GM20431 (cell line): Measurements from ENCODE around the gene ATG14.
"Not testable (repeated sequence)": the region's sequence is repeated elsewhere in the genome, so short reads cannot be mapped to it uniquely, and the experiment has no call there.

Experiments used
- in situ Hi-C: fragments of 300-500 bp; cut with MseI, MboI; formaldehyde crosslinking; loops from one replicate; pipeline ENCODE4 v1.15.0; 2020; ENCODE audit warnings: low sequenced_read_pairs; ENCODE audit not compliant: unreplicated experiment

Gene ATG14

DNA sequence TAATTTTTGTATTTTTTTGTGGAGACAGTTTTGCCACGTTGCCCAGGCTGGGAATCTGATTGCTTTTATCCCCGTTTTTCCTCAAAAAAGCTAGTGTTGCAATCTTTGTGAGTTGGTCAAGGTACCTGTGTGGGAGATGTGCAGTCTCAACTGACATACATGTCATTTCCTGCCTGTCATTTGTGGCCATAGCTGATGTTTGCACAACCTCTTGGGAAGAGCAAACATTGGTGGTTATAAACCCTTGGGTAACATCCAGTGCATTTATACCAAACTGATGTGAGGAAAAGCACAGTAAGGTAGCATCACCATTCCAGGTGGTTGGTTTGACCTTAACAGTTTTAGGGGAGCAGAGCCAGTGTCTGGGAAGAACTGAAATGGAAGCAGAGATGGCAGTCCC lies 54.7 kb downstream of the ATG14 start:
- in situ Hi-C loops: loop anchor here (10.0 kb wide), 1 partner anchor 92 kb away; no protein-coding TSS in a partner anchor

DNA sequence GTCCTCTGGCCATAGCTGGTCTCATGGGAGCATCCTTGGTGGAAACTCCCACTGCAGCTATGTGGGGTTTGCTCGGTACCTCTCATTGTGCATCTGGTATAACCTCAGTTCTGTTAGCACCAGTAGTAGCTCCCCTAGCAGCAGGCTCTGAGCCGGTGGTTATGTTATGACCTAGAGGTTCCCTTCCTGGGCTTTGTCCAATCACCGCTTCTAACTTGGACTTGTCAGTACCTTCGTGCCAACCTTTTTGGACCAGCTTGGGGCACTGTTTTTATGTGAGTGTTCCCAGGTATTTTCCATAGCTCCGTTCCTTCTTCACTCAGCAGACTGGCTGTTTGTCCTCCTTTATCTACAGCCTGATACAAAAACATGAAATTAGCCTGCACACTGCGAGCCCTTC lies 55.7 kb downstream of the ATG14 start:
- in situ Hi-C loops: loop anchor here (10.0 kb wide), 1 partner anchor 91 kb away; no protein-coding TSS in a partner anchor

DNA sequence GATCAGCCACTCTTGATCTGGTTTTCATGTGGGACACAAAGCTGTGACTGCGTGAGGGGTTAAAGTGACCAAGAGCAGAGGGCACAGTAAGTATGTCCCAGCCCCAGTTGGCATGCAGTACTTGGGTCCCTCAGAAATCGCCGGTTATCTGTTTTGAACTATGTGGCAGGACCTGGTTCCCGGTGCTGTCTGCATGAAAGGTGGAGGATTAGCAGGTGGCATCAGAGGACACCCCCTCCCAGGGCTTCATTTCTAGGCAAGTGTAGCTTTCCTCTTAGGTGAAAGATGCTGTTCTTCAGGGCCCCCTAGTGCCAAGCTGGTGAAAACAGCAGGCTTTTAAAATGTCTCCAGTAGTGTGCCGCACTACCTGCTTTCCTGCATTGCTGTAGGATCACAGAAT lies 57.1 kb downstream of the ATG14 start:
- in situ Hi-C loops: loop anchor here (10.0 kb wide), 1 partner anchor 90 kb away; no protein-coding TSS in a partner anchor

DNA sequence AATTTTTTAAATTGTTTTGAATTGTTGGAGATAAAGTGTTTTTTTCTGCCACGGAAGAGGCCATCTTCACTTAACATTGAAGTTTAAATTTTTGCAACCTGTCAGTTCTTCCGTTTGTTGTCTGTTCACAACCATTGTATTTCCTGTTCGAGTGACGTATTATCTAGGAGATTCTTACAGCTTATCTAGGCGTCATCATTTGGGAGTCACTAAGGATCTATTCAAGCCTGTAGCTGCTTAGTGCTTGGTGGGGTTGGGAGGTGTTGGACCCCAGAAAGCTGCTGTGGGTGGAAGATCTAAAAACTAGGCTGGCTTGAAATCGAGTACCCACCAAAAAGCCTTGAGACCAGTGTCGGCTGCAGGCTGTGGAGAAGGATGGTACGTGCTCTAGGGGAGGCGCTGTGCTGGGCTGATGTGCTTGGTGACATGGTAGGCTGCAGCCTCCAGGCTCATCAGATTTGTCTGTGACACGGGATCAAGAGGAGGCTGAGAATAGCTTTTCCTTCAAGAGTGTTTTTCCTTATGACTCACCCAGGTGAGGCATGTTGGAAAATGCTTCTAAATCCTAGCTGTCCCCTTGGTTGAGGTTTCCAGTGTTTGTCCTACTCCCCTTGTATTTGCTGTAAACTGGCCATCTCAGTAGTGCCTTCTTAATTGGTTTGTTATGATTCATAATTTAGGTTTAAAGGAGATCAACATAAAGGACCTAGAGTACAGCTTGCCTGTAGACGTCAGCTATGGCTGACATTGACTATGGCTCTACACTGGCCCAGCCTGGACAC lies 57.8 kb downstream of the ATG14 start:
- in situ Hi-C loops: loop anchor here (10.0 kb wide), 1 partner anchor 89 kb away; no protein-coding TSS in a partner anchor

DNA sequence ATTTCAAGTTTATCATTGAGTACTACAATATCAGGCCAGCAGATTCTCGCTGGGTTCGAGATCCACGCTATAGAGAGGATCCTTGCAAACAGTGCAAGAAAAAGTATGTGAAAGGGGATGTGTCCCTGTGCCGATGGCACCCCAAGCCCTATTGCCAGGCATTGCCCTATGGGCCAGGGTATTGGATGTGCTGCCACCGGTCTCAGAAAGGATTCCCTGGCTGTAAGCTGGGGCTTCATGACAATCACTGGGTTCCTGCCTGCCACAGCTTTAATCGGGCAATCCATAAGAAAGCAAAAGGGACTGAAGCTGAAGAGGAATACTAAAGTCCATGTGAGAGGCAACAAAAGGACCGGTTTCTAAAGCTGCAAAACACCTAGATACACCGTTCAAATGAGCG lies 59.4 kb downstream of the ATG14 start:
- in situ Hi-C loops: loop anchor here (10.0 kb wide), 1 partner anchor 87 kb away; no protein-coding TSS in a partner anchor

DNA sequence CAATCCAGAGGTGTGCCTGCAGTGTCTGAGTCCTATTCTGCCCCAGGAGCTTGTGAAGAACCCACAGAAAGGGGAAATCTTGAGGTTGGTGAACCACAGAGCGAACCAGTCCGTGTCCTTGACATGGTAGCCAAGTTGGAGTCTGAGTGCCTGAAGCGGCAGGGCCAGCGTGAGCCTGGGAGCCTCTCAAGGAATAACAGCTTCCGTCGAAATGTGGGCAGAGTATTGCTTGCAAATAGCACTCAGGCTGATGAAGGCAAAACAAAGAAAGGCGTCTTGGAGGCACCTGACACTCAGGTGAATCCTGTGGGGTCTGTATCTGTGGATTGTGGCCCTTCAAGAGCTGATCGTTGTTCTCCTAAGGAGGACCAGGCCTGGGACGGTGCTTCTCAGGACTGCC lies 60.5 kb downstream of the ATG14 start:
- in situ Hi-C loops: loop anchor here (10.0 kb wide), 1 partner anchor 86 kb away; no protein-coding TSS in a partner anchor

DNA sequence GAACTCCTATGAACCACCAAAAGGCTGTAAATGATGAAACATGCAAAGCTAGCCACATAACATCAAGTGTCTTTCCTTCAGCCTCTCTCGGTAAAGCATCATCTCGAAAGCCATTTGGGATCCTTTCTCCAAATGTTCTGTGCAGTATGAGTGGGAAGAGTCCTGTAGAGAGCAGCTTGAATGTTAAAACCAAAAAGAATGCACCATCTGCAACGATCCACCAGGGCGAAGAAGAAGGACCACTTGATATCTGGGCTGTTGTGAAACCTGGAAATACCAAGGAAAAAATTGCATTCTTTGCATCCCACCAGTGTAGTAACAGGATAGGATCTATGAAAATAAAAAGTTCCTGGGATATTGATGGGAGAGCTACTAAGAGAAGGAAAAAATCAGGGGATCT lies 61.2 kb downstream of the ATG14 start:
- in situ Hi-C loops: loop anchor here (10.0 kb wide), 1 partner anchor 86 kb away; no protein-coding TSS in a partner anchor

DNA sequence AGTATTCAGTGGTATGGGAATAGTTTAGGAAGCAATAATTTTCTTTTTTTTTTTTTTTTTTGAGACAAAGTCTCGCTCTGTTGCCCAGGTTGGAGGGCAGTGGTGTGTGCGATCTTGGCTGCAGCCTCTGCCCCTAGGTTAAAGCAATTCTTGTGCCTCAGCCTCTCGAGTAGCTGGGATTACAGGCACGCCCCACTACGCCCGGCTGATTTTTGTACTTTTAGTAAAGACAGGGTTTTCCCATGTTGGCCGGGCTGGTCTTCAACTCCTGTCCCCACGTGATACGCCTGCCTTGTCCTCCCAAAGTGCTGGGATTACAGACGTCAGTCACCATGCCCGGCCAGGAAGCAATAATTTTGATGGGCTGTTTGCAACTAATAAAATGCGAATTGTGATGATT lies 62.1 kb downstream of the ATG14 start:
- in situ Hi-C loops: no loop called here

DNA sequence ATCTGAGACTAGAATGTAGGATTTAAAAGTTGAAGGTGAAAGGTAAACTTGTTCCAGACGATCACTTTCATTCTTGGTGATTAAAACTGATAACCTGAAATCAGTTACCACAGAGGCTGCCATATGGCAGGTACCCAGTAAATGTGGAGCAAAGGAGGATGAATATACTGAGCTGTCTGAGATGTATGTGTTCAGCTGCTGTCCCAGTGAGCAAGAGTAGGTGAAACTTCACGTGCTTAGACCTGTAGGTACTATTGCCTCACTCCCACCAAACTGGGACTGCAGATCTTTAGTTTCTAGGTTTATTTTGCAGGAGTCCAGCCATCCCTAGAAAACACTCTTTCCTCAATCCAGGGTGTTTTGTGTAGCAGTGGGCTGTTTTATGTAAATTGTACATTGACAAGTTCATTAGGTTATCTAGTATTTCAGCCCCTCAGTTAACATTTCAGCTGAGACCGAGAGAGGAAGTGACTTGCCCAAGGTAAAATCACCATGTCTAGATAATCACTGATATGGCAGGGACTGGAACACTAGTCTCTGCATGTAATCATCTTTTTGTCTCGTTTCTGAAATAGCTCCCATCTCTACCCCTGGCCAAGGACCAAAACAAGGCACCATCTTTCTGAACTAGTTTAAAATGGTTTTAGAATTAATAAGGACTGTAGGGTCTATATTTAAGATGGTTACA lies 62.7 kb downstream of the ATG14 start:
- in situ Hi-C loops: no loop called here

DNA sequence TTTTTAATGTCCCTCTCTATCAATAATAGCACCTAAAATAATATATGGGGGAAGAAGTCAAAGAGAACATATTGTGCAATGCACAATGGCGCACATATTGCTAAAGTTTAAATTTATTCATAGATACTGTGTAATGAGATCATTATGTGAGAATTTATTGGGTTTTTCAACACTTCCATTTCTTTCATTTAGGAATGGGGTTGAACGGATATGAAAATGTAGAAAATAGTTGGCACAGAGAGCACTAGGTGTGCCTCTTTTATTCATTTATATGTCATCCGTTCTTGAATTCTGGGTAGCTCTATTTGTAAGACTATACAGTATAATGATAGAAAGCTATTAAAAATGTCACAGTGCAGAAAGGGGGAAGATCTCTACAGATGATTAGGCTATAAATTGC lies 63.9 kb downstream of the ATG14 start:
- in situ Hi-C loops: no loop called here

DNA sequence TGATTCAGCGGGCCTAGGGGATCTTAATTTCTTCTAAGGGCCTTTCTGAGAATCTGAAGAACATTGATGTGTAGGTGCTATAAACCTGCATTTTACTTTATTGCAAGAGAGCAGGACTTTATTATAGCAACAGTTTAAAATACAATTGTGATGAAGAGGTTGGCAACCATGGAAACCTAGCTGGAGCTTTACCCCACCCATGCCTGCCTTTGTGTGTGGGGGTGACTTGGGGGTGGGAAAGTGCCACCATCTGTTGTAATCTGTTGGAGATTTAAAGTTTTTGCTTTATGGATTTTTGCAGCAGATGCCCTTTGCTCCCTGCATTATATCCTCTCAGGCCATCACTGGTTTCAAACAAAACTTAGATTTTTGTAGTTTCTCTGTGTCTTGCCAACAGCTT lies 64.6 kb downstream of the ATG14 start:
- in situ Hi-C loops: no loop called here

DNA sequence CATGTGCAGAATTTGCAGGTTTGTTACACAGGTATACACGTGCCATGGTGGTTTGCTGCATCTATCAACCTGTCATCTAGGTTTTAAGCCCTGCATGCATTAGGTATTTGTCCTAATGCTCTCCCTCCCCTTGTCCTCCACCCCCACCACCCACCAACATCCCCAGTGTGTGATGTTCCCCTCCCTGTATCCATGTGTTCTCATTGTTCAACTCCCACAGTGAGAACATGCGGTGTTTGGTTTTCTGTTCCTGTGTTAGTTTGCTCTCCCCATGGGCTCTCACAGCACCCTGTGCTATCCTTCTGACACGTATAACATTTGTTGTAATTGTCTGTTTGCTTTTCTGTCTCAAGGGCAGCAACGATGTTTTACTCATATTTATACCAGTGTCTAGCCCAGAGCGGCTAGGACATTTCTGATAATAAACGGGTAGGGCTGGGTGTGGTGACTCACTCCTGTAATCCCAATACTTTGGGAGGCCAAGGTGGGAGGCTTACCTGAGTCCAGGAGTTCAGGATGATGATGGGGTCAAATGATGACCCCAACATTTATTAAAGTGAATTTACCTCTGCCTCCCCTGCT lies 67.0 kb downstream of the ATG14 start:
- in situ Hi-C loops: not testable (repeated sequence)

DNA sequence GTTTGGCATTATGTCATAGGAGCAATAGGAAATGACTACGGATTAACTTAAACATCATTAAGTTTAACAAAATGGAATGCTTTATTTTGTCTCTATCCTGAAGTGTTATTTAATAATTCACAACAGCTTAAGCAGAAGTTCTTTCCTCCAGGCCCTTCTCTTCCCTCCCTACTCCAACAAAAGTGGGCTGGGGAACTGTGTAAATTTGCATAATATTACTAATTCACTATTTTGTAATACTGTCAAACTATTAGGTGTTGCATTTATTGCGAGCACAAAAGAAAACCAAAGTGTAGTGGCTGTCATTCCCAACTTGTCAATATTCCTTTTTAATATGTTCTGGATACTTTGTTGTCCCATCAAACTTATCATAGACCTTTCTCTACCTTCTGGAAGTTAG lies 69.8 kb downstream of the ATG14 start:
- in situ Hi-C loops: no loop called here

DNA sequence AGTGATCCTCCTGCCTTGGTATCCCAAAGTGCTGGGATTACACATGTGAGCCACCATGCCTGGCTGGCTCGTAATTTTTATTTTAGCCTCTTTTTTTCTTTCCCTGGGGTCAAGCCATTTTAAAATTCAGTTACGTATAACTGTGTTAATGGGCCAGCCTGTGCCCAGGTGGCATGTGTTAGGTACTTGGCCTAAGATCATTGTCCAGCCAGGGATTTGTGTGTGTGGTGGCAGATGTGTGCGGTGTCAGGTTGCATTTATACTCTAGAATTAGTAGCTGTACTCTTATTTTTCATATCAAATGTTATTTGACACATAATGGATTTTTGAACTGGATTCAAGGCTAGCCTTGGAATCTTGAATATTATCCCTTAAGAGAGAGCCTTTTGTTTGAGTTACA lies 71.1 kb downstream of the ATG14 start:
- in situ Hi-C loops: no loop called here

DNA sequence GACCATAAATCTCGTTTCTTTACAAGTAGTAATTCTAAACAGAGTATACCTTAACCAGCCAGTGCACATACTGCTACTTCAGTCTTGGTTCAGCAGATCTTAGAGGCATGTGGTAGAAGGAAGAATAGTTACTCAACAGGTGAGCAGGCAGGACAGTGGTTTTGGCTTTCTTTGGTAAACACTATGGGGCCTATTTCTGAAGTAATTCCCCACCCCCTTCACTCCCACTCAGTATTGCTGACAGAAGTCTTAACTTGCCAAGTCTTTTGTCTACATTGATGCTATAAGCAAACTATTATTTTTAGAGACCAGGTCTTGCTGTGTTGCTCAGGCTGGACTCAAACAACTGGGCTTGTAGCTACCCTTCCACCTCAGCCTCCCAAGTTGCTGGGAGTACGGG lies 71.9 kb downstream of the ATG14 start:
- in situ Hi-C loops: no loop called here

DNA sequence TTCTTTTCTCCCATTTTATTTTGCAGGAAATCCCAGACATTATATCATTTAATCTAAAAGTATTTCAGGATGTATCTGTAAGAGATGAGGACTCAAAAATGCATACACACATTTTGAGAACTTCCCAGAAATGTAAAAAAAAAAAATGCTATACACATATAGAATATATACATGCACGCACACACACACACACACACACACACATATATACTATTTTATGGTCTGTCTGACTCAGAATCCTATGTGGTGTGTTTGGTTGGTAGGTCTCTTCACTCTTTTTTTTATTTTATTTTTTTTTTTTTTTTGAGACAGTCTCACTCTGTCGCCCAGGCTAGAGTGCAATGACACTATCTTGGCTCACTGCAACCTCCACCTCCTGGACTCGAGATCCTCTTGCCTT lies 74.9 kb downstream of the ATG14 start:
- in situ Hi-C loops: no loop called here

DNA sequence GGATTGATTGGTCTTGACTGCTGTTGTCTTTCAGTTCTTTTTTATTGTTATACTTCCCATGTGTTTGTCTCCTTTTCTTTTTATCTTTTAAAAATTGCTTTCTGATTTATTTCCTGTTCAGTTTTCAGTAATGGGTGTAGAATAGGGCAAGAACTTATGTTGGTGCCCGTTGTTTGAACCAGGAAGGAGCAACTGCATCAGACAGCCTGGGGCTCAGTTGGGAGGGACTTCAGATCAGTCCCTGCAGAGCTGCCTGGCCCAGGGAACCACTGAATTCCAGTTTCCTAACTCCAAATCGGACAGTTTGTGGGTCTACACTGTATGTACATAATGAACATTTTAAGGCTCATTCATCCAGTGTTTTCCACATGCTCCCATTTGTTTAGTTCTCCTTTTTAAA lies 75.5 kb downstream of the ATG14 start:
- in situ Hi-C loops: no loop called here

DNA sequence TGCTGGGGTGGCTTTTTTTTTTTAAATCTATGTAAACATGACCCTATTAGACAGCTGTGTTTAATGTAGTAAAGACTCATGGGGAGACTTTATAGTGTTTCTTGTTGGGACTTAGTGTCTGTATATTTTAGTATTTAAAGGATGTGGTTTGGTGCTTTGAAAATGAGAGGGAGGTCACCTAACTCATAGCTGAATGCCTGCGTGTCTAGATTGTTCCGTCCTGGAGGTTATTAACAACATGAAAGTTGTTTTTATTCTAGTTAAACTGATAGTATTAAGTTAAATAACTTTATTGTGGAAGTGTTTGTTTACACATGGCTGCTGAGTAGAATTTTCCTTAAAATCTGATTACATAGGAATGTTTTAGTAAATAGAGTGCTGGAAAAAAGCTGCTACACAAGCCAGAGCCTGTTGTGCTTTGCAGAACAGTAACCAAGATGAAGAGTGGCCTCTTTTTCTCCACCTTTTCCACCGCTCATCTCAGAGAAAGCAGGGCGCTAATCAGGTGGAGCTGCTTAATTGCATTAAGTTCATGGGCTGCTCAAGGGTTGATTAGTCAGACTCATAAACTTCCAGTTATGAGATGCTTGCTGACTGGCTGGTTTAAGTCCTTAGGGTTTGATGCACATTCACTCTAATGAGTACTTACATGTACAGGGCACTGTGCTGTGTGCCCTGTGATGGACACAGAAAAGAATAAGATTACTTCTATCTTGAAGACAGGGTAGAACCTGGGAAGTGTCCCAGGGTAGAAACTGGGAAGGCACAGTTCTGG lies 77.7 kb downstream of the ATG14 start:
- in situ Hi-C loops: no loop called here

DNA sequence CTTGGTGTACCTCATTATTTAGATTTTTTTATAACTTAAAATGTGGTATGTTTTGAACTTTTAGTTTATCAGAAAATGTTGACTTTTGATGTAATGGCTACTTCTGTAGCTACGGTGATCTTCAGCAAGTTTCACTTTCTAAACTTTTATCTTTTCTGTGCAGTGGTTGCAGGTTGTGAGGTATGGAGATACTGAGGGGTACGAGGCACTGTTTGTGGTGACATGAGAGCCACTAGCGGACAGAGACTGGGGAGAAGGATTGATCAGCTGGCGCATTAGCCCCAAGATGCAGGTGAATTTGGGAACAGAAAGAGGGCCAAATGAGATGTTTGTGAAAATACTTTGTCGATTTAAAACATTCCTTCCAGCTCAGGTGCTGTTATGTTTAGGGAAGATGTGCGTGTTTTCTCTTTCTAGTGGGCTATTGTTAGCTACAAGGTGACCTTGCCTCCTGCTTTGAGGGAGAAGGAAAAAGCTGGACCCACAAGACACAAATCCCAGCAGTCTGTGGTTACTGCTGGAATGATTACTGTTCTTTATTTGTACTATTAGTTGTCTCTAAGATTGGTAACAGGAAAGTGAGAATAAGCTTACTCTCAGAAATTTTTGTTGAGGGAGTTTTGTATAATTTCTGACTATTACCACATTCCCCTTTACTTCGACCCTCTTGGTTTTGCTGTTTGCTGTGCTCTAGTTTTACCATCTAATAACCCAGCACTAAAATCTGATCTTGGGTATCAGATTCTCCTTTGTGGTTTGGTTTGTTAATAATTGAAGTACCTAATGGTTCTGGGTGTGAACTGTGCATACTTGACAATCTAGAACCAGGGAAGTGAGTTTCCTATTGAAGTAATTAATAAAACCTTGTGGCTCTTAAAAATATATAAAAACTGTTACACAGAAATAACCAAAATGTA lies 78.7 kb downstream of the ATG14 start:
- in situ Hi-C loops: no loop called here
